Caki2 (cell line): ENCODE data around the gene MYD88. TPM values are rescaled to one million over a fixed set of nuclear protein-coding genes. Genes with fewer than 3 reads are reported as not detected.
"Not testable (repeated sequence)": the region's sequence is repeated elsewhere in the genome, so short reads cannot be mapped to it uniquely, and the experiment has no call there.

ENCODE experiments used
- DNase-seq: peaks from one replicate; pipeline ENCODE4 v3.0.0-alpha.2; 2015; ENCODE audit warnings: low read depth
- in situ Hi-C: cut with HindIII; loops from 2 replicates; pipeline ENCODE4 v1.10.0; 2016; ENCODE audit warnings: low sequenced_read_pairs, low pct_unique_long_range_greater_than_20kb, mixed read lengths
- total RNA-seq: library from RNA; depleted of rRNA; stranded (reverse); fragments of >200 nt; shearing (Covaris generic); gene quantifications from 2 replicates; pipeline ENCODE4 v1.2.3, GENCODE V29; 2014; ENCODE audit warnings: low replicate concordance

Gene MYD88
- total RNA-seq, 1 experiment from 2014 or later, result 2.9 TPM

DNA sequence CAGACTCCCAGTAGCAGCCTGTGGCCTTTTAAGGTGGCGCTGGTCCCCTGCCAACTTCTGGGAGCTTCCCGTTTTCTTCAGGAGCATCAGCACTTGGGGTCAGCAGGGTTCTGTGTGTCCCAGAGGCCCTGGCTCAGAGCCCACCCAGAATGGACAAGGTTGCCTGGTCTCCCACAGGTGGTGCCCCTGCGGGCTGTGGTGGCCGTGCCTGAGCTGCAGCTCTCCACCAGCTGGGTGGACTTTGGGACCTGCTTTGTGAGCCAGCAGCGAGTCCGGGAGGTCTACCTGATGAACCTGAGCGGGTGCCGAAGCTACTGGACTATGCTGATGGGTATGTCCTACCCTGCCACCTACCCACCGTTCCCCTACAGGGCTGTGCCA is 17.0 kb upstream of the MYD88 start:
- in situ Hi-C loops, result no loop called here
- DNase-seq, result no peak

DNA sequence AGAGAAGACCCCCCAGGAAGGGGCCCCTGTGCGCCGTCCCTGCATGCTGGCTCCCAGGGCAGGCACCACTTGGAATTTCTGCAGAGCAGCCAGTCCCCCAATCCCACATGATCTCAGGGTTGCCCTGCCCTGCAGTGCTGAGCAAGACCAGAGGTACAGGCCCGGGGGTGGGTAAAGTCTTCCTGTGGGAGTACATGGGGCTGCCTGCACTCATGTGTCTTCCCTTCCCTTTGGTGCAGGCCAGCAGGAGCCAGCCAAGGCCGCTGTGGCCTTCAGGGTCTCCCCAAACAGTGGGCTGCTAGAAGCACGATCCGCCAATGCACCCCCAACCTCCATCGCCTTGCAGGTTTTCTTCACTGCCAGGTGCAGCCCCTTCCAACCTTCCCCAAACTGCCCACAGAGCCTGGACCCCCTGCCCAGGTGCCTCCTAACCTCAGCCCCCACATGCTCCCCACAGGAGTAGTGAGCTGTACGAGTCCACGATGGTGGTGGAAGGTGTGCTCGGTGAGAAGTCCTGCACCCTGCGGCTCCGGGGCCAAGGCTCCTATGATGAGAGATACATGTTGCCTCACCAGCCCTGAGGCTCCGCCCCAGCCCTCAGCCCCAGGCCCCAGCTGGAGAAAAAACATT is 16.5 kb upstream of the MYD88 start:
- no peak for DNase-seq
- in situ Hi-C loops, result no loop called here

DNA sequence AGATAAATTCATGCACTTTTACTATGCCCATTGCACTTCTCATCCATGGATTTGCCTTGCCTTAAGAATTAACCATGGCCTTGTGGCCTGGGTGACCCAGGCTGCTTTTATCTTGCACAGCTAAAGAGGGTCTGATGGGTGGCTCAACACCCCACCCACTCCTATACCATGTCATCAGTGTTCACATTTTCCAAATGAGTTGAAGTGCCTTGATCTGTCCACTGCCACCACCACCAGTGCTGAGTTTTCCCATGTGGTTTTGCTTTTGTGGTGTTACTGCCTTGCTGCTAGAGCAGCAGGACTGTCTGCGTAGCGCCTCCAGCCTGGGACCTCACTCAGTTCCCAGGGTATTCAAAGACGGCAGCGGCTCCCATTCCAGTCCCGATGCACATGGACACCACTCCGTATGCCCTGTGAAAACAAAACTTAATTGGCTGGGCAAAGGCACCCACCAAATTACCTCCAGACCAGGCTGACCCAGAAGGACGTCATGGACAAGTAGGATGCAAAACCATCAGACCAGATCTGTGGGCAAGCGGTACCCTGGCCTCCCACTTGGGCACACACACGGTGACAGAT is 15.7 kb upstream of the MYD88 start:
- no peak for DNase-seq
- in situ Hi-C loops, result no loop called here

DNA sequence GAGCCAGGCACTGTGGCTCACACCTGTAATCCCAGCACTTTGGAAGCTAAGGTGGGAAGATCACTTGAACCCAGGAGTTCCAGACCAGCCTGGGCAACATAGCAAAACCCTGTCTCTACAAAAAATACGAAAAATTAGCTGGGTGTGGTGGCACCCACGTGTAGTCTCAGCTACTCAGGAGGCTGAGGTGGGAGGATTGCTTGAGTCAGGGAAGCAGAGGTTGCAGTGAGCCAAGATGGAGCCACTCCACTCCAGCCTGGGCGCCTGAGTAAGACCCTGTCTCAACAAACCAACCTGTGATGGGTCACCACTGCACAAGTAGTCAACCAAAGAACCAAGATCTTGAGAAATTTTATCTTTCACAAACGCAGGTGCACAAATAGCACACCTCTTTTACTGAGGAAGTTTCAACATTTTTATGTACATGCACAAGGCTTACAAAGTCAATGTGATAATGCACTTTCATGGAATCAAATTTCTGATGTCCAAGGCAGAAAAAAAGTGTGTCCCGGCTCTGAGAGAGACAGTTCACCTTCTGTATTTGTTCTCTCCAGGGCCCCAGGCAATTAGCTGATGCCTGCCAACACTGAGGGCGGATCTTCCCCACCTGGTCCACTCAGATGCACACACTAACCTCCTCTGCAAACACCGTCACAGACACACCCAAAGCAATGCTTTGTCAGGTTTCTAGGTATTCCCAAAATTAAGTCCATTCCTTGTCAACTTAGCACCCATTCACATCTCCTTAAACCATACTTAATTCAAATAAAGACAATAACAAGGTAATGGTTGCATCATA is 13.9 kb upstream of the MYD88 start:
- DNase-seq, result no peak
- in situ Hi-C loops, result no loop called here

DNA sequence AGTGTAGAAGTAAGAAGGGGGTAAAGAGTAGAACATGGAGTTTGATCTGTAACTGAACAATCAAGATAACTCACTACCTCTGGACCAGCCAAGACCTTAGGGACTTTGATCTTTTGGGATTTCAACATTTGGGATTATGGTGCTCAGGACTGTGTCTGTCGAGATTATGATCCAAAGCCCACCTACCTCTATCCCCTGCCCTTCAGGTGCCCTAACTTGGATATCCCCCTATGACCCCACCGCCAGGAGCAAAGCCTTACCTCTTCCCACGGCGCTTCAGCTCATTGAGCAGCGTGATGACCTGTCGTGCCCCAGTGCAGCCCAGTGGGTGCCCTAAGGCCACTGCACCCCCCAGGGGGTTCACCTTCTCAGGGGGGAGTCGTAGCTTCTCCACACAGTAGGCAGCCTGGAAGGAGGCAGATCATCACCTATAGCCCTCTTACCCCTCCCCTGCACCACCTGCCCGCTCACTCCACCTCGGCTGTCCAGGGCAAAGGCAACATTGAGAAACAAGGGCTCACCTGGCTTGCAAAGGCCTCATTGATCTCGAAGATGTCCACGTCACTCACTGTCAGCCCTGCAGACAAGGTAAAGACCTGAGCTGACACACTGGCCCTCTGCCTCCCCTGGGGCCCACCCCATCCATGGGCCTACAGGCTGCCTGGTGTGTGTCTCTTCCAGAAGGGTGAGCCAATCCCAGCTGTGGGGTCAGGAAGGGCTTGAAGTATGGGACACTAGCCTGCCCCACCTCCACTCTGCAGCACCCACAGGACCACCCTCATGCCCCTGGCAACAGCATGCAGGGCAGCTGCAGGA is 12.9 kb upstream of the MYD88 start:
- in situ Hi-C loops, result no loop called here
- no peak for DNase-seq

DNA sequence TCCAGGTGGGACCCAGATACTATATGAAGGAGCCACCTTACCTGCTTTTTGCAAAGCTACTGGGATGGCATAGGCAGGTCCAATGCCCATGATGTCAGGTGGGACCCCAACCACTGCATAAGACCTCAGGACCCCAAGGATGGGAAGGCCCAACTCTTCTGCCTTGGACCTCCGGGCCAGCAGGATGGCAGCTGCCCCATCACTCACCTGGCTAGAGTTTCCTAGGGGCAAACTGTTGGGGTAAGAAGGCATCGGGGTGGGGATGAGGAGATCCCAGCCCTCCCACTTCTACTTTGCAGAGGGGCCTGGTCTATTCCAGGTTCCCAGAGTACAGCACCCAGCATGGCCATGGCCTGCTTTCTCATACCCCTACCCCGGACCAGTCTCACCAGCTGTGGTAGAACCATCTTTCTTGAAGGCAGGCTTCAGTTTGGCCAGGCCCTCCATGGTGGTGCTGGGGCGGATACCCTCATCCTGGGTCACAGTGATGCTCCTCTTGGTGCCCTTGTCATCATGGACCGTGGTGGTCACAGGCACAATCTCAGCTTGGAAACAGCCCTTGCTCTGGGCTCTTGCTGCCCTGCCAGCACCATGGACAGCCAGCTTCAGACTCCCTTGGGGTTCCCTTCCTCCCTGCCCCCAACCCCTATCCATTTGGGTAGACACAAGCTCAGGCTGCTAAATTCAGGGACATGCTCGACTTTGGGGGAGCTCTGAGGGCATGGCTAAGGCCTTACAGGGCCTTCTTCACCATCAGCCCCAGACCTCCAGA is 12.2 kb upstream of the MYD88 start:
- in situ Hi-C loops, result no loop called here

DNA sequence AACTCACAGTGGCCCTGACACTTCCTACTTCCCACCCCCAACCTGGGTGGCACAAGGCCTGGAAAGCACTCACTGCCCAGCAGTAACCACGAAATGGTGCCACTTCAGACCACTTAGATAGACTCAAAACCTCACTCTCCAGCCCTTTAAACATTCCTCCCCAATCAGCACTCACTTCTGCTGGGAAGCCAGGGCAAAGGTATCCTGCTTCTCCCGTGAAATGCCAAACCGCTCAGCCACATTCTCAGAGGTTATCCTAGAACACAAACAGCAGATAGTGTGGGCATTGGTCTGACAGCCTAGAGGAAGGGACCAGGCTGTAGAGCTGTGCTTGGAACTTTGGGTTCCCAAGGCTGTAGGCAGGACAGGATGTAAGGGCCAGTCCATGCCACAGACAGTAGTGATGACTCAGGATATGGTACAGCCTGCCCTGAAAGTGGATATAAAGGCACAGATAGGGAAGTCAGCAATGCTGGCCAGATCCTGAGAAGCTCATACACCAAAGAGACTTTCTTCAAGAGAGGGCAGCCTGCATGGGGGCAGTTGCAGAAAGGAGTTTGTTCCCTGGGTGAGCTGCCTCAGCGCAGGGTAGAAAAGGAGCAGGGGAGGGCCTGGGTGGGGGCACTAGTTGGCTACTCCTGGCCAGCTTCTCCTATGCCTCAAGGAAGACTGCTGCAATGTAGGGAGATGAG is 10.7 kb upstream of the MYD88 start:
- in situ Hi-C loops, result no loop called here
- no peak for DNase-seq

More for the DNA sequence above, 12.2 kb upstream of the MYD88 start:
- DNase-seq, result no peak

DNA sequence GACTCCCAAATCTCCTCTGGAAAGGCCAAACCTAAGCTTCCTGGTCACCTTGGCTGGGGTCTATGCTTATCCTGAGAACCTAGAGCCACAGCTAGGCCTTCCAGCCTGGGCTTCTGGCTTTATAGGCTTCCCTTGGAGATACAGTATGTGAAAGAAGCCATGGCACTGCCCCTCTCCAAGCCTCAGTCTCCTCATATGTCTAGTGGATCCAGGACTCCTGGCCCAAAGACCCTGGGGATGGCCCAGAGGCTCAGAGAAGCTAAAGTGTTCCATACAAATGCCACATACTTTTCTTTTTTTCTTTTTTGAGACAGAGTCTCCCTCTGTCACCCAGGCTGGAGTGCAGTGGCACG is 10.2 kb upstream of the MYD88 start:
- DNase-seq, result no peak
- in situ Hi-C loops, result no loop called here

DNA sequence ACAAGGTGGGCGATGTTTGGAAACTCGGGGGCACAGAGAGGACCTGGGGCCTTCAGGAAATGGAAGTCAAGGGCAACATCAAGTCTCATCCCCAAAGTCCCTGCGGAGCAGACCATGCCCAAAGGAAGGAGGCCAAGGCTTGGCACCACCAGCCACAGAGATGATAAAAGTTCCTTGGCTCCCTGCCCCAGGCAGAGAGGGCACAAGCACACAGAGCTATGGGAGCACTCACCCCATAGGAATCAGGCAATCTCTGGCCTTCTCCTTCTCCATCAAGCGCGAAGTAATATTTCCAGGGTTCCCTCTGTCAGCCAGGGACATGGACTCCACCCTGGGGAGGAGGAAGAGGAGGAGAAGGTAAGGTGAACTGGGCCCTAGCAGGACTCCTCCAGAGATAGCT is 9.4 kb upstream of the MYD88 start:
- in situ Hi-C loops, result no loop called here

DNA sequence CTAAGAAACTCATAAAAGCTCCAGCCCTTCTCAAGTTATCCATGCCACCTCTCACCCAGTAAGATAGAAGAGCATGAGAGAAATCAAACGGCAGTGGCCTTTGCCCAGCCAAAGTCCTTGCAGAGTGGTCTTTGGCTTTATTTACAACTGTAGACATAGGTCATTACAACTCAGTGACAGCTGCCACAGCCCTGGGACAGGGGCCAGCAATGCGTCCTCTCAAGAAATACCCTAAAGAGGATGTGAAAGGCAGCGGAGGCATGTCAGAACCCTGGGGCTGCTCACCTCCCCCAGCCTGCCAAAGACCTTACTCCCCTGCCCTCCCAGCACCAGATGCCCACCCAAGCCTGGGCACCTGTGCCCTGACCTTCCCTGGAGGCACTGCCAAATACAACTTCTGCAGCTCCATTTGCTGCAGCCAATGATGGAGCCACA is 7.8 kb upstream of the MYD88 start:
- in situ Hi-C loops, result no loop called here
- no peak for DNase-seq

More for the DNA sequence above, 9.4 kb upstream of the MYD88 start:
- no peak for DNase-seq

DNA sequence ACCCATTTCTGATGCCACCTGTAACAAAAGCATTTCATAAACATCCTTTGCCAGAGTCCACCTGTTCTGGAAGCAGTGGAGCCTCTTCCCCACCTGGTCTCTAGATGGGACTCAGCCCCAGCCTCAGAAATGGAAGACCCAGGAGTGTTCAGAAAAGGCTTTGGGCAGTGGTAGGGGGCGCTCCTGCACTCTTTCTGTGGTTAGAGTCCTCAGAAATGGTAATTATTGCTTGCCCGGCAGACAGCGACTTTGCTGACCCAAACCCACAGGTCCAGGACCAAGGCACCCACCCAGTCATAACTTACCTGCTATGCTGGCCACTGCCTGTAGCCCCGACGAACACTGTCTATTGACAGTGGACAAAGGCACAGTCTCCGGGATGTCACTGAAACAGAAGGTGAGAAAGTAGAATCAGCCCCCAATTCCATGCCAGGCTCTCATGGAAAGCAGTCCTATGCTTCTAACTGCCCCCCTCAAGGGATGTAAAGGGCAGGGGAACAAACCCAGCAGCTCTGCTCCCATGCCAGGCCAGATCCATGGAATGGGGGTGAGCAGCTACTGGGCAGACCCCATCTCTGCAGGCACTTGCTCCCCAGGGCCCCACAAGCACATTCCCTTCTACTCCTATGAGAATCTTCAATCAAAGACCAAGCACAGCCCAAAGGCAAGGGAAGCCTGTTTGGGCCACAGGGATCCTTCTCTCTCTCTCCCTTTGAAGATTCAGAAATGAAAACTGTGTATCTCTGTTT is 6.7 kb upstream of the MYD88 start:
- DNase-seq, result no peak
- in situ Hi-C loops, result no loop called here

DNA sequence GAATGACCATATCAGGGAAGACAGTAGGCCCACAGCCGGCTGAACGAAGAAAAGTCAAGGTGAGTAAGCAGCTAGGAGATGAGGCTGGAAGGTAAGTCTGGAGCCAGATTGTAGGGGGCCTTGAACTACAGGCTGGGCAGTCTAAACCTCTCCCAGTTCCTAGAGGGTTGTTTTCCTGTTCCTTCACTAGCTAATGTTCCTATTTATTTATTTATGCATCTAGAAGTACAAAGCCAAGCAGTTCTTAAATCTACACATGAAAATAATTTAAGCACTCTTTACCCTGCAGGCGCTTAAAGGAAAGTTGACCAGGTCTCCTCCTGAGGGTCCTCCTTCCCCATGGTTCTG is 5.3 kb upstream of the MYD88 start:
- in situ Hi-C loops, result no loop called here
- DNase-seq, result no peak

DNA sequence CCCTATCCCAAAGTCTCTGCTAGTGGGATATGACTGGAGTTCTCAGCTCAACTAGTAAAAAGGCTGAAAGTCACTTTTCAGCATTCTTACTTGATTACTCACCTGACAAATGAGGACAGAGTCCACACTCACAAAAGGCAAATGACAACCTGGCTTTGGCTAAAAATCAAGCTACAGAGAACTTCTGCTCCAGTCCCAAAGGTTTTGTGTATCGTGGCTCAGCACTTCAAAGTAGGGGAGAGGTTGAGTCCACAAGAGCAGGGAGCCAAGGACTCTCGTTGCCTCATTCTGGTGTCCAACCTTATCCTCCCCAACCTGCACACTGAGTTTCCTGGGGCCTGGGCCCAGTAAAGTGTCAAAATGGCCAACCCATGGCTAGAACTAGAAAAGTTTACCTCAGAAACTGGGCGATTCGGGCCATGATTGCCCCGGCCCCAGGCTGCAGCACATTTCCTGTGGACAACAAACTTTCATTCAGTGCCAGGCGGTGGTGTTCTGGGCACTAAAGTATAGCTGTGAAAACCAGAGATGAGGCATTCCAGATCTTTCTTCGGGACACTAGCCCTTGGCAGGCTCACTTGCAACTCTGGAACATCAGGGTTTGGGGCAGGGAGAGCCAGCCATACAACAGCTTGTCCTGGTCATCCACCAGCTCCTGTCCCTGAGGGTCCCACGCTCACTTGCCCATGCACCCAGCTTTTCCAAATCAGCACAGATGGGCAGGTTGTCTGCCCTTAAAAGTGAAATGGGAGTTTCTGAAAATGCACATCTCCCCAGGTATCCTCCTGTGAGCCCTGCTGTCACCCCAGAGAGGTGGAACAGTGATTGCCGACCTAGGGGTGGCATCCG is 4.7 kb upstream of the MYD88 start:
- no peak for DNase-seq
- in situ Hi-C loops, result no loop called here

DNA sequence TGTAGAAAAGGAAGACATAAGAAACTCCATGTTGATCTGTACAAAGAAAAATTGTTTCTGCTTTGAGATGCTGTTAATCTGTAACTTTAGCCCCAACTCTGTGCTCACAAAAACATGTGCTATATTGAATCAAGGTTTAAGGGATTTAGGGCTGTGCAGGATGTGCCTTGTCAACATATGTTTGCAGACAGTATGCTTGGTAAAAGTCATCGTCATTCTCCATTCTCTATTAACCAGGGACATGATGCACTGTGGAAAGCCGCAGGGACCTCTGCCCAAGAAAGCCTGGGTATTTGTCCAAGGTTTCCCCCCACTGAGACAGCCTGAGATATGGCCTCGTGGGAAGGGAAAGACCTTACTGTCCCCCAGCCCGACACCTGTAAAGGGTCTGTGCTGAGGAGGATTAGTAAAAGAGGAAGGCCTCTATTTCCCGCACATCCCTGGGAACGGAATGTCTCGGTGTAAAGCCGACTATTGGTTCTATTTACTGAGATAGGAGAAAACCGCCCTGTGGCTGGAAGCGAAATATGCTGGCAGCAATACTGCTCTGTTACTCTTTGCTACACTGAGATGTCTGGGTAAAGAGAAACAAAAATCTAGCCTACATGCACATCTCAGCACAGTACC is 3.8 kb upstream of the MYD88 start:
- DNase-seq, in situ Hi-C loops: not testable (repeated sequence)

DNA sequence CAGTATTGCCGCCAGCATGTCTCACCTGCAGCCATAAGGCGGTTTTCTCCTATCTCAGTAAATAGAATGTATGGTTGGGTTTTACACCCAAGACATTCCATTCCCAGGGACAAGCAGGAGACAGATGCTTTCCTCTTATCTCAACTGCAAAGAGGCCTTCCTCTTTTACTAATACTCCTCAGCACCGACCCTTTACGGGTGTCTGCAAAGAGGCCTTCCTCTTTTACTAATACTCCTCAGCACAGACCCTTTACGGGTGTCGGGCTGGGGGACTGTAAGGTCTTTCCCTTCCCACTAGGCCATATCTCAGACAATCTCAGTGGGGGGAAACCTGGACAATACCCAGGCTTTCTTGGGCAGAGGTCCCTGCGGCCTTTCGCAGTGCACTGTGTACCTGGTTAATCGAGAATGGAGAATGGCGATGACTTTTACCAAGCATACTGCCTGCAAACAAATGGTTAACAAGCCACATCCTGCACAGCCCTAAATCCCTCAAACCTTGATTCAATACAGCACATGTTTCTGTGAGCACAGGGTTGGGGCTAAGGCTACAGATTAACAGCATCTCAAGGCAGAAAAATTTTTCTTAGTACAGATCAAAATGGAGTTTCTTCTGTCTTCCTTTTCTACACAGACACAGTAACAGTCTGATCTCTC is 2.7 kb upstream of the MYD88 start:
- DNase-seq, in situ Hi-C loops: not testable (repeated sequence)
